ENCODE measurements around the gene ZBTB49. TPM values are rescaled to one million over a fixed set of nuclear protein-coding genes. Genes with fewer than 3 reads are reported as not detected.

The ZBTB49 gene
- total and polyA plus RNA-seq, 2 of the 4 experiments (the other 2 are of a cell fraction): 3.2 to 4.8 TPM

DNA sequence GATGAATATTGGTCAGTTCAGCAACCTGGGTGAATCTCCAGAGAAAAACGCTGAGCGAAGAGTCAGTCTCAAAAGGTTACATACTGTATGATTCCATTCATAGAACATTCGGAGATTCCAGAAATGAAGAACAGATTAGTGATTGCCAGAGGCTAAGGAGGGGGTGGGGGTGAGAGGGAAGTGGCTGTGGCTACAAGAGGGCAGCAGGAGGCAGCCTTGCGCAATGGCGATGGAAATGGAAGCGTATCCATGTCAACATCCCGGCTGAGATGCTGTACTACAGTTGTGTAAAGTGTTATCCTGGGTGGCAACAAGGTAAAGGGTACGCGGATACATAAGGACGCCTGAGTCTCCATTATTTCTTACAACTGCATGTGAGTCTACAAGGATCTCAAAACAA lies 18.1 kb upstream of the ZBTB49 start:
- Histone ChIP-seq H4K5ac (ENCODE audit: low read depth, low read length) (no peak overlapping the region), H3K27me3 (ENCODE audit: control insufficient read depth, insufficient read depth, low read length) (no peaks in the 10 kb centered on the region), H3K4me1 (ENCODE audit: control insufficient read depth, insufficient read depth, low read length) (no peaks in the 10 kb centered on the region; the same call in 1 of the 2 replicates), H3K9ac (ENCODE audit: low read depth, low read length) (no peak overlapping the region), H3K79me1 (ENCODE audit: low read depth in 1 of 2, low read length in 2 of 2) (no peaks in the 10 kb centered on the region), H4K91ac (ENCODE audit: insufficient read depth, low read depth, low read length) (no peak overlapping the region), H3K23ac (ENCODE audit: low read depth, low read length) (no peak overlapping the region), H2AK5ac (ENCODE audit: low read depth, low read length) (no peak overlapping the region), H3K56ac (ENCODE audit: extremely low read depth, insufficient read depth, low read length) (no peak overlapping the region), H3K4ac (ENCODE audit: low read depth, low read length) (no peak overlapping the region), H2BK20ac (ENCODE audit: low read depth, low read length) (no peak overlapping the region), H2BK120ac (ENCODE audit: low read depth, low read length) (no peak overlapping the region), H2AK9ac (replicated peaks; ENCODE audit: low read depth, low read length, poor library complexity) (no peak overlapping the region), H3K4me3 (ENCODE audit: insufficient read depth, low read depth, low read length) (no peak overlapping the region), H2BK5ac (ENCODE audit: low read depth, low read length, poor library complexity, severe bottlenecking) (no peak overlapping the region), H3K4me2 (ENCODE audit: low read depth, low read length) (no peak overlapping the region), H3K9me1 (ENCODE audit: insufficient read depth, low read length) (no peaks in the 10 kb centered on the region), H3K14ac (replicated peaks; ENCODE audit: low read depth, low read length) (no peak overlapping the region), H4K20me1 (ENCODE audit: insufficient read depth, low read length) (no peaks in the 10 kb centered on the region), H2BK15ac (ENCODE audit: low read depth, low read length) (no peak overlapping the region), H3K27ac (ENCODE audit: insufficient read depth, low read length) (no peak overlapping the region), H4K8ac (ENCODE audit: low read depth in 2 of 2, low read length in 2 of 2) (no peak overlapping the region), H2AFZ (replicated peaks; ENCODE audit: low read length, poor library complexity) (no peak overlapping the region), H3K36me3 (ENCODE audit: control insufficient read depth, insufficient read depth, low read length) (peaks cover 36% of the 10 kb centered on the region), H3K18ac (ENCODE audit: low read depth, low read length) (no peak overlapping the region), H3K9me3 (ENCODE audit: control insufficient read depth, insufficient read depth, low read length) (no peaks in the 10 kb centered on the region)
- BruUV-seq (replicated peaks): no TSS peak
- WGBS, 2 experiments (ENCODE audit: extremely low coverage in 2 of 2, insufficient read length in 1 of 2): no CpG with 5 or more reads among the region's 10 CpGs
- intact Hi-C loops (cut with micrococcal nuclease): no loop called here
- DNase-seq (no peak), ATAC-seq (ENCODE audit: low read depth) (no peak)
- dilution Hi-C loops (cut with HindIII; ENCODE audit: low sequenced_read_pairs, unreplicated experiment): no loop called here
- ChIA-PET CTCF (no interaction called here), POLR2A (ENCODE audit: unreplicated experiment) (no interaction called here)
- in situ Hi-C loops (cut with MboI; ENCODE audit: low sequenced_read_pairs): no loop called here
- TF ChIP-seq MXI1 (IDR thresholded peaks at IDR 0.05; ENCODE audit: borderline replicate concordance, low read depth, low read length): no peak
- peak; percentile 83 for TF ChIP-seq CEBPB (IDR thresholded peaks at IDR 0.05; ENCODE audit: low read depth, low read length)

Data from IMR-90 (cell line).